Neural progenitor cell (in vitro differentiated cells): Measurements from ENCODE around the gene ST6GAL2.

ENCODE experiments used
- EZH2 ChIP-seq: fragments of 200-600 bp; sonication (generic); IDR thresholded peaks from 2 replicates; pipeline ENCODE4 v1.6.1; 2017; ENCODE audit warnings: antibody characterized with exemption, mild to moderate bottlenecking, moderate library complexity
- EZH2phosphoT487 ChIP-seq: fragments of 200-600 bp; sonication (generic); IDR thresholded peaks from 2 replicates; pipeline ENCODE4 v1.6.1; 2017; ENCODE audit warnings: antibody characterized with exemption
- TF ChIP-seq, protein P1 (sequence below): fragments of 200-600 bp; sonication (generic); IDR thresholded peaks from 2 replicates; pipeline ENCODE4 v1.5.1; 2017; ENCODE audit warnings: antibody characterized with exemption, mild to moderate bottlenecking

DNA sequence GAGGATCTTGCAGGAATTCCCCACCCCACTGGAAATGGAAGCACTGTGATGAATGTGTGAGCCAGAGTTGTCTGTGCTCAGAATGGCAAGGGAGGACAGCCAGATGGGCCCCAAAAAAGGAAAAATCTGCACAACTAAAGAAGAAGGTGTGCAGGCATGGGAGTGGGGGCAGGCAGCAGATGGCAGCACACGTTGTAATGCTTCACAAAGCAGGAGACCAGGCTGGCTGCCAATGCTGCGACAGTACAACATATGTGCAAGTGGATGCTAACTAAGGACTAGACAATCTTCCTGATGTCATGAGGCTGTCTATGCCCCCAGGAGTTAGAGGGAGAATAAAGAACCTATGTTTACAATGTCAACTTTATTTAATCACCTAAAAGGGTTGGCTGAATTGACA, 27.2 kb downstream of the ST6GAL2 start:
- TF ChIP-seq, protein P1, sequence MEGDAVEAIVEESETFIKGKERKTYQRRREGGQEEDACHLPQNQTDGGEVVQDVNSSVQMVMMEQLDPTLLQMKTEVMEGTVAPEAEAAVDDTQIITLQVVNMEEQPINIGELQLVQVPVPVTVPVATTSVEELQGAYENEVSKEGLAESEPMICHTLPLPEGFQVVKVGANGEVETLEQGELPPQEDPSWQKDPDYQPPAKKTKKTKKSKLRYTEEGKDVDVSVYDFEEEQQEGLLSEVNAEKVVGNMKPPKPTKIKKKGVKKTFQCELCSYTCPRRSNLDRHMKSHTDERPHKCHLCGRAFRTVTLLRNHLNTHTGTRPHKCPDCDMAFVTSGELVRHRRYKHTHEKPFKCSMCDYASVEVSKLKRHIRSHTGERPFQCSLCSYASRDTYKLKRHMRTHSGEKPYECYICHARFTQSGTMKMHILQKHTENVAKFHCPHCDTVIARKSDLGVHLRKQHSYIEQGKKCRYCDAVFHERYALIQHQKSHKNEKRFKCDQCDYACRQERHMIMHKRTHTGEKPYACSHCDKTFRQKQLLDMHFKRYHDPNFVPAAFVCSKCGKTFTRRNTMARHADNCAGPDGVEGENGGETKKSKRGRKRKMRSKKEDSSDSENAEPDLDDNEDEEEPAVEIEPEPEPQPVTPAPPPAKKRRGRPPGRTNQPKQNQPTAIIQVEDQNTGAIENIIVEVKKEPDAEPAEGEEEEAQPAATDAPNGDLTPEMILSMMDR: no peak
- TF ChIP-seq EZH2 (no peak), EZH2phosphoT487 (no peak)
